Measurements from ENCODE around the gene PCA3.
A peak's percentile ranks its signal among the peaks of the same experiment; 100 is the strongest.

- TF ChIP-seq CTCF (IDR thresholded peaks at IDR 0.05) (peak in 4 of 5 experiments; percentile 26 to 41 (median 29)), POLR2AphosphoS5 (IDR thresholded peaks at IDR 0.05) (no peak), POLR2A (IDR thresholded peaks at IDR 0.05) (no peak), EP300 (IDR thresholded peaks at IDR 0.05; ENCODE audit: low read depth) (no peak)
Measured at GRCh38 chr9:76761448-76761847, 2.8 kb upstream of the PCA3 start.

Measured in transverse colon (tissue), 4 donors.